OCI-LY1 (cell line): Measurements from ENCODE around the gene TRPV6.

Experiments used
- H2AFZ ChIP-seq: fragments of 200-600 bp; sonication (generic), shearing (Covaris generic); 2 replicates; pipeline ENCODE4 v1.6.0; 2014; ENCODE audit warnings: antibody characterized with exemption, mild to moderate bottlenecking, low read length
- H3F3A ChIP-seq: fragments of 200-600 bp; sonication (generic), shearing (Covaris generic); 2 replicates; pipeline ENCODE4 v1.6.0; 2014; ENCODE audit warnings: mild to moderate bottlenecking, antibody characterized with exemption, low read length, moderate library complexity; ENCODE audit not compliant: insufficient read depth
- H3K27ac ChIP-seq: fragments of 200-600 bp; sonication (generic); 2 replicates; pipeline ENCODE4 v1.5.1; 2014; ENCODE audit warnings: low read length, mixed run types, mild to moderate bottlenecking, low read depth; ENCODE audit not compliant: poor library complexity, severe bottlenecking
- H3K27me3 ChIP-seq: fragments of 200-600 bp; sonication (generic); 2 replicates; pipeline ENCODE4 v1.6.0; 2014; ENCODE audit warnings: antibody characterized with exemption, mild to moderate bottlenecking, low read length, moderate library complexity; ENCODE audit not compliant: insufficient read depth
- H3K36me3 ChIP-seq: fragments of 200-600 bp; sonication (generic); 2 replicates; pipeline ENCODE4 v1.6.1; 2014; ENCODE audit warnings: mild to moderate bottlenecking, antibody characterized with exemption, low read length, moderate library complexity, mixed read lengths; ENCODE audit not compliant: insufficient read depth
- H3K4me1 ChIP-seq: fragments of 200-600 bp; sonication (generic); 2 replicates; pipeline ENCODE4 v1.5.1; 2014; ENCODE audit warnings: mild to moderate bottlenecking, low read length, moderate library complexity; ENCODE audit not compliant: insufficient read depth, severe bottlenecking
- H3K4me2 ChIP-seq: fragments of 200-600 bp; sonication (generic), shearing (Covaris generic); 2 replicates; pipeline ENCODE4 v1.6.1; 2014; ENCODE audit warnings: low read length
- H3K4me3 ChIP-seq: fragments of 200-600 bp; sonication (generic); 2 replicates; pipeline ENCODE4 v1.5.1; 2014; ENCODE audit warnings: low read length, low read depth, mild to moderate bottlenecking, mixed read lengths; ENCODE audit not compliant: poor library complexity, severe bottlenecking
- H3K79me2 ChIP-seq: fragments of 200-600 bp; shearing (Covaris generic); 2 replicates; pipeline ENCODE4 v1.6.1; 2016; ENCODE audit warnings: mixed run types, low read length, mixed read lengths; ENCODE audit not compliant: insufficient read depth
- H3K9ac ChIP-seq: fragments of 200-600 bp; sonication (generic), shearing (Covaris generic); 2 replicates; pipeline ENCODE4 v1.6.1; 2014; ENCODE audit warnings: mild to moderate bottlenecking, low read length, mixed read lengths
- H3K9me2 ChIP-seq: fragments of 200-600 bp; sonication (generic), shearing (Covaris generic); 2 replicates; pipeline ENCODE4 v1.6.1; 2014; ENCODE audit warnings: low read depth, mild to moderate bottlenecking, low read length, mixed read lengths
- H3K9me3 ChIP-seq: fragments of 200-600 bp; shearing (Covaris generic); 2 replicates; pipeline ENCODE4 v1.6.1; 2014; ENCODE audit warnings: low read length, mixed read lengths
- H4K20me1 ChIP-seq: fragments of 200-600 bp; sonication (generic), shearing (Covaris generic); 2 replicates; pipeline ENCODE4 v1.6.0; 2016; ENCODE audit warnings: mild to moderate bottlenecking, low read length; ENCODE audit not compliant: insufficient read depth
- CTCF ChIP-seq: fragments of 200-600 bp; sonication (generic), shearing (Covaris generic); IDR thresholded peaks from 2 replicates; pipeline ENCODE4 v1.5.1; 2017; ENCODE audit warnings: mild to moderate bottlenecking, antibody characterized with exemption, low read length, moderate library complexity, mixed read lengths
- EZH2 ChIP-seq: fragments of 200-600 bp; sonication (generic), shearing (Covaris generic); IDR thresholded peaks from 2 replicates; pipeline ENCODE4 v1.8.0; 2017; ENCODE audit warnings: borderline replicate concordance, mixed run types, mild to moderate bottlenecking, antibody characterized with exemption, low read length, moderate library complexity, mixed read lengths

TRPV6 gene

GRCh38 chr7:142854372-142855113 lies 31.0 kb downstream of the TRPV6 start, which contains the start of gene EPHB6:
Gene EPHB6, plus strand, starts transcription at chr7:142855076. Its CDS starts 8,152 bp downstream, at chr7:142863228.
- no peak for TF ChIP-seq CTCF
- no peak for TF ChIP-seq EZH2
- Histone ChIP-seq H3K4me3 (peak within 1 kb of the TSS; percentile 69), H2AFZ (peak within 1 kb of the TSS; percentile 64), H3F3A (no peaks in the 10 kb centered on the region), H3K27ac (peak within 1 kb of the TSS; percentile 4), H3K4me1 (peaks cover 7% of the 10 kb centered on the region), H3K9me2 (no peaks in the 10 kb centered on the region), H3K79me2 (no peaks in the 10 kb centered on the region), H3K36me3 (no peaks in the 10 kb centered on the region), H3K9me3 (no peaks in the 10 kb centered on the region), H3K27me3 (no peaks in the 10 kb centered on the region), H4K20me1 (no peaks in the 10 kb centered on the region), H3K9ac (peak within 1 kb of the TSS; percentile 59), H3K4me2 (peak within 1 kb of the TSS; percentile 67)

GRCh38 chr7:142853739-142854371 lies 31.7 kb downstream of the TRPV6 start:
- TF ChIP-seq EZH2 = no peak
- peak; percentile 98 for TF ChIP-seq CTCF
- Histone ChIP-seq H3K4me3 (peak overlapping the region; percentile 69), H3F3A (no peaks in the 10 kb centered on the region), H3K4me1 (peaks cover 7% of the 10 kb centered on the region), H3K27me3 (no peaks in the 10 kb centered on the region), H3K79me2 (no peaks in the 10 kb centered on the region), H3K9me3 (no peaks in the 10 kb centered on the region), H4K20me1 (no peaks in the 10 kb centered on the region), H3K36me3 (no peaks in the 10 kb centered on the region), H3K9me2 (no peaks in the 10 kb centered on the region), H3K4me2 (peak overlapping the region; percentile 67), H2AFZ (no peak overlapping the region), H3K27ac (peak overlapping the region; percentile 4), H3K9ac (peak overlapping the region; percentile 59)

- Histone ChIP-seq H4K20me1 (no peaks in the 10 kb centered on the region), H3K9me3 (no peaks in the 10 kb centered on the region), H3K4me3 (no peak overlapping the region), H3F3A (no peaks in the 10 kb centered on the region), H2AFZ (no peak overlapping the region), H3K79me2 (no peaks in the 10 kb centered on the region), H3K4me1 (peaks cover 7% of the 10 kb centered on the region), H3K27me3 (no peaks in the 10 kb centered on the region), H3K36me3 (no peaks in the 10 kb centered on the region), H3K27ac (no peak overlapping the region), H3K4me2 (no peak overlapping the region), H3K9ac (no peak overlapping the region), H3K9me2 (no peaks in the 10 kb centered on the region; the same call in 1 of the 2 replicates)
- TF ChIP-seq EZH2 = no peak
Observed at GRCh38 chr7:142851919-142852318, 33.6 kb downstream of the TRPV6 start.
